Mesothelial cell of epicardium (in vitro differentiated cells): ENCODE results near the gene BTG2. TPM values are rescaled to one million over a fixed set of nuclear protein-coding genes. Genes with fewer than 3 reads are reported as not detected.
A peak's percentile ranks its signal among the peaks of the same experiment; 100 is the strongest.

Source experiments
- DNase-seq, 2 experiments: peaks; one replicate each; pipeline ENCODE4 v3.0.0; 2021; ENCODE audit warnings: low spot score in 2 of 2; ENCODE audit not compliant: unreplicated experiment in 2 of 2
- H3K27ac Mint-ChIP-seq: 2 replicates; pipeline ENCODE4 v1.8.0; 2021; ENCODE audit warnings: mixed read lengths
- H3K27me3 Mint-ChIP-seq: 2 replicates; pipeline ENCODE4 v1.8.0; 2021; ENCODE audit warnings: low read depth, mixed read lengths
- H3K36me3 Mint-ChIP-seq: 2 replicates; pipeline ENCODE4 v1.8.0; 2021; ENCODE audit warnings: mixed read lengths
- H3K4me1 Mint-ChIP-seq: 2 replicates; pipeline ENCODE4 v1.8.0; 2021; ENCODE audit warnings: mixed read lengths
- H3K4me3 Mint-ChIP-seq: 2 replicates; pipeline ENCODE4 v1.8.0; 2021; ENCODE audit warnings: mild to moderate bottlenecking, moderate library complexity, mixed read lengths
- H3K9me3 Mint-ChIP-seq: 2 replicates; pipeline ENCODE4 v1.8.0; 2021; ENCODE audit warnings: mixed read lengths
- total RNA-seq: library from RNA; stranded (reverse); gene quantifications from 3 replicates; pipeline ENCODE4 v1.2.1, GENCODE V29; 2021
- TF ChIP-seq, protein P1 (sequence below): fragments of 200-600 bp; sonication (generic); IDR thresholded peaks from one replicate; pipeline ENCODE4 v1.5.0; 2021; ENCODE audit warnings: antibody characterized with exemption; ENCODE audit not compliant: unreplicated experiment

Gene BTG2
- total RNA-seq, 1 donor from 2014 or later, result 186 TPM

GRCh38 chr1:203271018-203271743, 34.1 kb upstream of the BTG2 start:
- peak overlapping the region; percentile 86 for H3K27ac Mint-ChIP-seq
- H3K9me3 Mint-ChIP-seq, result no peaks in the 10 kb centered on the region
- no peak overlapping the region for H3K4me3 Mint-ChIP-seq
- no peaks in the 10 kb centered on the region for H3K36me3 Mint-ChIP-seq
- peaks cover 43% of the 10 kb centered on the region for H3K4me1 Mint-ChIP-seq
- DNase-seq, result no peak
- H3K27me3 Mint-ChIP-seq, result no peaks in the 10 kb centered on the region
- TF ChIP-seq, protein P1, sequence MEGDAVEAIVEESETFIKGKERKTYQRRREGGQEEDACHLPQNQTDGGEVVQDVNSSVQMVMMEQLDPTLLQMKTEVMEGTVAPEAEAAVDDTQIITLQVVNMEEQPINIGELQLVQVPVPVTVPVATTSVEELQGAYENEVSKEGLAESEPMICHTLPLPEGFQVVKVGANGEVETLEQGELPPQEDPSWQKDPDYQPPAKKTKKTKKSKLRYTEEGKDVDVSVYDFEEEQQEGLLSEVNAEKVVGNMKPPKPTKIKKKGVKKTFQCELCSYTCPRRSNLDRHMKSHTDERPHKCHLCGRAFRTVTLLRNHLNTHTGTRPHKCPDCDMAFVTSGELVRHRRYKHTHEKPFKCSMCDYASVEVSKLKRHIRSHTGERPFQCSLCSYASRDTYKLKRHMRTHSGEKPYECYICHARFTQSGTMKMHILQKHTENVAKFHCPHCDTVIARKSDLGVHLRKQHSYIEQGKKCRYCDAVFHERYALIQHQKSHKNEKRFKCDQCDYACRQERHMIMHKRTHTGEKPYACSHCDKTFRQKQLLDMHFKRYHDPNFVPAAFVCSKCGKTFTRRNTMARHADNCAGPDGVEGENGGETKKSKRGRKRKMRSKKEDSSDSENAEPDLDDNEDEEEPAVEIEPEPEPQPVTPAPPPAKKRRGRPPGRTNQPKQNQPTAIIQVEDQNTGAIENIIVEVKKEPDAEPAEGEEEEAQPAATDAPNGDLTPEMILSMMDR, result no peak

DNA sequence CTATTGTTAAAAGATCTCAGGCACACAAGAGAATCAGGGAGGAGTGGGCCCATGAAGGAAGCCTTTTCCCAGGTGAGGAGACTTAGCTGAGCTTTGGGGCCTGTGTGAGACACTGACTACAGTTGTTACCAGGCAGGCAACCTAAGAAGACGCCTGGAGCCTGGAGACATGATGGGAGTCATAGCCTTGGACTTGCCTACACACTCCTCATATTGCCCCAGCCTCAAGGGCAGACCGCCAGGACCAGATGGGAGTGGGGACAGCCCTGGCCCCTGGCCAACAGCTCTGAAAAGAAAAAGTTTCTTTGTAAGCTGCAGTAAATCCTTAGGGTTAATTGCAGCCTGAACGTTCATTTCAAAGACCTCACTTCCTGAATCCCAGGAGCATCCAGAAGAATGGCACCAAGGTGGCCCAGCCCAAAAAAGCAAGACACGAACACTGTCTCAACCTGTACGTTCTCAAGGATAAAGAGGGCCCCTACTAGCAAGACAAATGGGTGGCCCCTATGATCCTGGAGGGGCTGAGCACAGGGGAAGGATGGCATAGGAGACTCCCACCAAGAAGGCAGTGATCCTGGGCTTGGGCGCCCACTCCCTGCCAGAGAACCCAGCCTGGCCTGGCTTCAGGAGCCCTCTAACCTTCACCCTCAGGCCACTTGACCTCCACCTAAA, 33.2 kb upstream of the BTG2 start:
- TF ChIP-seq, protein P1, result no peak
- peaks cover 42% of the 10 kb centered on the region for H3K4me1 Mint-ChIP-seq
- H3K27me3 Mint-ChIP-seq, result no peaks in the 10 kb centered on the region
- H3K36me3 Mint-ChIP-seq, result no peaks in the 10 kb centered on the region
- no peaks in the 10 kb centered on the region for H3K9me3 Mint-ChIP-seq
- peak overlapping the region; percentile 86 for H3K27ac Mint-ChIP-seq
- no peak for DNase-seq
- H3K4me3 Mint-ChIP-seq, result no peak overlapping the region

- TF ChIP-seq, protein P1, result no peak
- H3K36me3 Mint-ChIP-seq, result no peaks in the 10 kb centered on the region
- no peak overlapping the region for H3K4me3 Mint-ChIP-seq
- peaks cover 43% of the 10 kb centered on the region for H3K4me1 Mint-ChIP-seq
- no peaks in the 10 kb centered on the region for H3K9me3 Mint-ChIP-seq
- no peak for DNase-seq
- no peaks in the 10 kb centered on the region for H3K27me3 Mint-ChIP-seq
- no peak overlapping the region for H3K27ac Mint-ChIP-seq
Observed at GRCh38 chr1:203272633-203273205, 32.6 kb upstream of the BTG2 start.

DNA sequence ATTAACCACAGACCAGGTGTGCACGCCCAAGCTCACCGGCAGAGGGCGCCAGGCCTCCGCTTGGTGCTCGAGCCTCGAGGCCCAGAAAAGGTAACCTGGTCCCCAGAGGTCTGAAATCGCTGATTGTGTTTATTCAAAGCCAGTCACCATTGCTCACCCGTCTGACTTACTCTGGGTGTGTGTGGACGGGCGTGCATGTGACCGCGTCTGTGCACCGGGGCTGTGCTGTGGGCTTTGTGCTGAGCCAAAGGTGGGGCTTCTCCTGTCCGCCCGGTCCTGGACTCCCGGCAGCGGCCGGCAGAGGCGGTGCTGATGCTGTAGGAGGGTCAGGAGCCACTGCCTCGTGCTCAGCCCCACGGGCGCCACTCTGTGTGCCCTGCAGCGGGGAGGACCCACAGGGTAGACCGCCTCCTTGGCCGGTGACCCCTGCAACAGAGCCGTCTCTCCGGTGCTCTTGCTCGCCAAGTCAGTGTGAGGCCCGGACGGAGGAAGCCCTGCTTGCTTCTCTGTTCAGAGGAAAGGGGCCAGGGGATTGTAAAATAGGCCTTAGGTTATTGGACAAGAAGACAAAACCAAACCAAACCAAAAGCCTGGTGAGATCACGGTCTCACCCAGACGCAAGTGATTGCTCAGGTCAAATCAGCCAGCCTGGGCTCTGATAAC, 32.0 kb upstream of the BTG2 start:
- Mint-ChIP-seq H3K36me3 (no peaks in the 10 kb centered on the region), H3K4me3 (peak overlapping the region; percentile 39)
- peak; percentile 77 to 95 for DNase-seq

More for the DNA sequence above, 32.0 kb upstream of the BTG2 start:
- H3K27ac Mint-ChIP-seq, result peak overlapping the region; percentile 47
- H3K4me1 Mint-ChIP-seq, result peaks cover 45% of the 10 kb centered on the region
- no peaks in the 10 kb centered on the region for H3K27me3 Mint-ChIP-seq
- no peaks in the 10 kb centered on the region for H3K9me3 Mint-ChIP-seq
- TF ChIP-seq, protein P1, result peak; percentile 98
